A673 (cell line): Measurements from ENCODE around the gene NKX2-3. TPM values are rescaled to one million over a fixed set of nuclear protein-coding genes. Genes with fewer than 3 reads are reported as not detected.

ENCODE experiments used
- BruUV-seq: library from RNA; stranded (reverse); fragments of 400-500 nt; replicated peaks from 2 replicates; lab custom pipeline; 2021; lab: Mats Ljungman, UMichigan
- CTCF ChIA-PET: fragments of 300-600 bp; sonication (Branson Sonifier 250); formaldehyde crosslinking; loops from one replicate; lab custom pipeline; 2022; ENCODE audit warnings: antibody characterized with exemption; lab: Charles Lee
- POLR2A ChIA-PET: fragments of 300-600 bp; sonication (Branson Sonifier 250); formaldehyde crosslinking; loops from one replicate; lab custom pipeline; 2022; ENCODE audit warnings: antibody characterized with exemption; ENCODE audit not compliant: low non-redundant PET; lab: Charles Lee
- DNase-seq: peaks from one replicate; pipeline ENCODE4 v3.0.0-alpha.2; 2015; ENCODE audit warnings: low spot score
- H3K27ac ChIP-seq: fragments of 200-600 bp; sonication (generic); 2 replicates; pipeline ENCODE4 v1.5.1; 2016; ENCODE audit warnings: mixed run types, low read depth, mild to moderate bottlenecking, mixed read lengths, antibody characterized with exemption, low read length; ENCODE audit not compliant: poor library complexity, severe bottlenecking
- H3K27me3 ChIP-seq: fragments of 200-600 bp; sonication (generic); replicated peaks from 2 replicates; pipeline ENCODE4 v1.6.1; 2017; ENCODE audit warnings: mixed run types, low read depth, mild to moderate bottlenecking, mixed read lengths, antibody characterized with exemption, low read length; ENCODE audit not compliant: insufficient read depth, poor library complexity
- H3K36me3 ChIP-seq: fragments of 200-600 bp; sonication (generic); 2 replicates; pipeline ENCODE4 v1.6.1; 2016; ENCODE audit warnings: mixed run types, mild to moderate bottlenecking, mixed read lengths, antibody characterized with exemption, low read length; ENCODE audit not compliant: insufficient read depth, poor library complexity, severe bottlenecking
- H3K4me1 ChIP-seq: fragments of 200-600 bp; sonication (generic); 2 replicates; pipeline ENCODE4 v1.6.1; 2017; ENCODE audit warnings: mixed run types, mild to moderate bottlenecking, mixed read lengths, antibody characterized with exemption, low read length; ENCODE audit not compliant: insufficient read depth, poor library complexity, severe bottlenecking
- H3K4me3 ChIP-seq: fragments of 200-600 bp; sonication (generic); 2 replicates; pipeline ENCODE4 v1.5.1; 2016; ENCODE audit warnings: low read depth, mixed run types, mild to moderate bottlenecking, mixed read lengths, low read length; ENCODE audit not compliant: poor library complexity, severe bottlenecking
- H3K9me3 ChIP-seq: fragments of 200-600 bp; sonication (generic); 2 replicates; pipeline ENCODE4 v1.6.1; 2016; ENCODE audit warnings: mixed run types, low read depth, mild to moderate bottlenecking, mixed read lengths, antibody characterized with exemption, low read length; ENCODE audit not compliant: poor library complexity, severe bottlenecking
- CTCF ChIP-seq: fragments of 300-800, 200-600 bp; sonication (generic); conservative IDR thresholded peaks from 2 replicates; pipeline ENCODE4 v1.5.1; 2017; ENCODE audit warnings: low read depth, mild to moderate bottlenecking, antibody characterized with exemption, low read length, moderate library complexity, mixed read lengths
- EZH2 ChIP-seq: fragments of 200-600 bp; sonication (generic); IDR thresholded peaks from 2 replicates; pipeline ENCODE4 v1.6.1; 2017; ENCODE audit warnings: borderline replicate concordance, low read depth, mild to moderate bottlenecking, mixed read lengths, antibody characterized with exemption, low read length; ENCODE audit not compliant: poor library complexity, severe bottlenecking
- intact Hi-C: fragments of 100-400 bp; cut with micrococcal nuclease; formaldehyde crosslinking; loops from one replicate; pipeline ENCODE4 v1.10.0; 2022; ENCODE audit not compliant: unreplicated experiment
- total RNA-seq: library from RNA; stranded (reverse); gene quantifications from 2 replicates; pipeline ENCODE4 v1.2.3, GENCODE V29; 2021

Gene NKX2-3
- total RNA-seq, 1 experiment from 2014 or later, result not detected

DNA sequence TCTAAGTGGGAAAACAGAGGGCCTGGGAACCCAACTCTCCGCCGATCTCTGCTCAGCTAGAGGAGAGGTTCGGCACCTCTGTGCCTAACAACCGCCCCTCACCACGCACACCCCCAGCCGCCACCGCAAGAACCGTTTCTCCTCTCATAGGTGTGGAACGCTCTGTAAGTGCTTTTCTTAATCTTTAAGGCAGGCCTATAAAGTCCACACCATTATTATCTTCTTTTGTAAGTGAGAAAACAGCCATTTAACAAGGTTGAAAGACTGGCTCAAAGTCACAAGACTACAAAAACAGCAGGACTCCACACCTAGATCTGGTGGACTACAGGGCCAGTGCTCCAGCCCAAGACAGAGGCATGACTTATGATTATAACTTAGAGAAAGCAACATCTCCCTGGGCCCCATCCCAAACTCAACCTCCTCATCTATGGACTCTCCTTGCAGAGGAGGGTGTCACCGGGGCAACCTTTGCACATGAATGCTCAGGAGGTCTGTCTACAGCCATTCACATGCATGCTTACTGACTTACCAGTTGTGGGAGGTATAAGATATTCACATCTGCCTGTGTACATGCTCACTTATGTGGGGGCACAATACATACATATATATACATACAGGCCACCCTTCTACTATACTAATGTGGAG is 7.9 kb upstream of the NKX2-3 start:
- TF ChIP-seq CTCF, result no peak
- no peak for TF ChIP-seq EZH2

DNA sequence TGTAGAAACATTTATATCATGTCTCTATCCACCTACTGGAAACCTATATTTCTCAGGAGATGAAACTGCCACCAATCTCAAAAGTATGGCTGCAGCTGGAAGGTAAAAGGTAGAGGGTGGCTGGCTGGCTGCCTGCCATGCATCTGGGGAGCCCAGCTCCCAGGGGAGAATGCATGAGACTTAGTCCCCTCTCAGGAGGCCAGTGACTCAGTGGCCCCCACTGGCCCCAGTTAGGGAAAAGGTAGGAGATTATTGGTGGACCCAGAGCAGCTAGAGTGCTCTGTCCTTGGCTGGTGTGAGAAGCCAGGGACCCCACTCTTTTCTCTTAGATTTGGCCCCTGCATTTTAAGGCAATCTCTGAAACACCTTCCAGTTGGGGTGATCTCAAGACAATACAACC is 6.8 kb upstream of the NKX2-3 start:
- no peaks in the 10 kb centered on the region for H3K4me1 ChIP-seq
- no peak for DNase-seq
- no peaks in the 10 kb centered on the region for H3K9me3 ChIP-seq
- intact Hi-C loops, result no loop called here
- BruUV-seq, result no TSS peak
- H3K36me3 ChIP-seq, result no peaks in the 10 kb centered on the region
- POLR2A ChIA-PET, result interaction anchor here (0.6 kb wide), 1 partner anchor 57 kb away, joined by 3 read pairs; no protein-coding TSS in a partner anchor
- peaks cover 97% of the 10 kb centered on the region for H3K27me3 ChIP-seq
- no peak overlapping the region for H3K27ac ChIP-seq
- no peak for TF ChIP-seq CTCF
- no peak overlapping the region for H3K4me3 ChIP-seq
- CTCF ChIA-PET, result no interaction called here

More for the DNA sequence above, 7.9 kb upstream of the NKX2-3 start:
- no peak overlapping the region for H3K27ac ChIP-seq
- H3K4me3 ChIP-seq, result no peak overlapping the region
- peaks cover 97% of the 10 kb centered on the region for H3K27me3 ChIP-seq
- H3K36me3 ChIP-seq, result no peaks in the 10 kb centered on the region
- no TSS peak for BruUV-seq
- ChIA-PET POLR2A (no interaction called here), CTCF (no interaction called here)
- no peaks in the 10 kb centered on the region for H3K9me3 ChIP-seq
- intact Hi-C loops, result no loop called here
- H3K4me1 ChIP-seq, result no peaks in the 10 kb centered on the region
- no peak for DNase-seq

DNA sequence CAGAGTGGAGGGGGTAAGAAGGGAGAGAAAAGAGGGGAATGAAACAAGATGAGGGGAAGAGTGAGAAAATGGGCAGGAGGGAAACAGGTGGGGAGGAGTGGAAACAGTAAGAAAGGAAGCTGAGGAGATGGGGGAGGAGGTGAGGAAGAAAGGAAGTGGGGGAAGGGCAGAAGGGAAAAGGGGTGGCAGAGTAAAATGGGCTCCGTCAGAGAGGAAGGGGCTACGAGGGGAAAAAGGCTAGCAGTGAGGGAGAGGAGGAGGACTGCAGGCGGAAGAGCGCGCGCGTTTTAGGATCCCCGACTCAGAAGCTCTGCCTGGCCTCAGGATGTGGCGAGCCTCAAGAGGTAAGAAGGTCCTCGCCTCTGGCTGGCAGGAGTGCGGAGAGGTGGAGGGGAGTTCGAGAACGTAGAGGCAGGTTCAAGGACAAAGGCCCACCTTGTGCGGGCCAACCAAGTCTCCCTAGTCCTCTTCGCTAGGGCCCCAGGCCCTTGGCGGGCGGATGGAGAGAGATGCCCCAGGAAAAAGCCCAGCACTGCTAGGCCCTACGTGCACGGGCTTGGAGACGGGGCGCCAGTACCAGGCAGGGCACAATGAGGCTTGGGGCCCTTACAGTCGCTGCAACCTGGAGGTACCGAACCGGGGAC is 5.8 kb upstream of the NKX2-3 start:
- ChIA-PET POLR2A (no interaction called here), CTCF (no interaction called here)
- H3K27ac ChIP-seq, result no peak overlapping the region
- peaks cover 97% of the 10 kb centered on the region for H3K27me3 ChIP-seq
- no TSS peak for BruUV-seq
- H3K9me3 ChIP-seq, result no peaks in the 10 kb centered on the region
- no peaks in the 10 kb centered on the region for H3K36me3 ChIP-seq
- no peak for DNase-seq
- no peaks in the 10 kb centered on the region for H3K4me1 ChIP-seq
- H3K4me3 ChIP-seq, result no peak overlapping the region
- no peak for TF ChIP-seq CTCF
- no peak for TF ChIP-seq EZH2
- intact Hi-C loops, result no loop called here
